ENCODE data around the gene ARVCF. TPM values are rescaled to one million over a fixed set of nuclear protein-coding genes. Genes with fewer than 3 reads are reported as not detected.
A peak's percentile ranks its signal among the peaks of the same experiment; 100 is the strongest.

ARVCF gene
- total and polyA plus RNA-seq, 9 donors, result 55.5 to 117 (median 82.2) TPM

DNA sequence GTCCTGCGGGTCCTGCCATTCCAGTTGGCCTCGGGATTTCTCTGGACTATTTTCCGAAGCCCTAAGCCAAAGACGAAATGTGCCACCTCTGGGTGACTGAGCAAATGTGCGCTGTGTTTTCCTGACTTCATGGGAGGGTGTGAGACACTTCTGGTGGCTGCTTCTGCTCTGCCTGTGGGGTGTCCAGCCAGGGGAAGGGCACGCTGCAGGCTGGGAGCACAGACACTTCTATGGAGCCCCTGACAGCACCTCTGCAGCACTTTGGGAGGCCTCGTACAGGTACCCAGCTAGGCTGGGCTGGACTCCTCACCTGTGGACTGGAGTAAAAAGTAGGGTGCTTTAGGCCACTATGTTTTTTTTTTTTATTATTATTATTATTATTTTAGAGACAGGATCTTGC is 22.0 kb upstream of the ARVCF start:
- DNase-seq, result no peak
- no peaks in the 10 kb centered on the region for H3K9me3 ChIP-seq (replicated peaks; ENCODE audit: control insufficient read depth, low read depth, low read length)
- peaks cover 14% of the 10 kb centered on the region for H3K36me3 ChIP-seq (ENCODE audit: control insufficient read depth, insufficient read depth, low read length)
- no peaks in the 10 kb centered on the region for H3K27me3 ChIP-seq (ENCODE audit: control insufficient read depth, insufficient read depth, low read length)
- no peak overlapping the region for H3K4me3 ChIP-seq (ENCODE audit: low read length)
- H3K4me1 ChIP-seq (ENCODE audit: control insufficient read depth, insufficient read depth, low read length), result peaks cover 12% of the 10 kb centered on the region
- WGBS (ENCODE audit: insufficient coverage), result 84% methylated on average over 6 of the region's 7 CpGs
- no peak overlapping the region for H3K27ac ChIP-seq (ENCODE audit: low read length)

GRCh38 chr22:20037419-20037818 is 20.8 kb upstream of the ARVCF start:
- no peak overlapping the region for H3K4me3 ChIP-seq (ENCODE audit: low read length)
- DNase-seq, result no peak
- no peaks in the 10 kb centered on the region for H3K27me3 ChIP-seq (ENCODE audit: control insufficient read depth, insufficient read depth, low read length)
- H3K9me3 ChIP-seq (replicated peaks; ENCODE audit: control insufficient read depth, low read depth, low read length), result no peaks in the 10 kb centered on the region
- H3K4me1 ChIP-seq (ENCODE audit: control insufficient read depth, insufficient read depth, low read length), result peaks cover 23% of the 10 kb centered on the region
- 83% methylated on average over 2 of the region's 3 CpGs for WGBS (ENCODE audit: insufficient coverage)
- peaks cover 9% of the 10 kb centered on the region for H3K36me3 ChIP-seq (ENCODE audit: control insufficient read depth, insufficient read depth, low read length)
- no peak overlapping the region for H3K27ac ChIP-seq (ENCODE audit: low read length)

DNA sequence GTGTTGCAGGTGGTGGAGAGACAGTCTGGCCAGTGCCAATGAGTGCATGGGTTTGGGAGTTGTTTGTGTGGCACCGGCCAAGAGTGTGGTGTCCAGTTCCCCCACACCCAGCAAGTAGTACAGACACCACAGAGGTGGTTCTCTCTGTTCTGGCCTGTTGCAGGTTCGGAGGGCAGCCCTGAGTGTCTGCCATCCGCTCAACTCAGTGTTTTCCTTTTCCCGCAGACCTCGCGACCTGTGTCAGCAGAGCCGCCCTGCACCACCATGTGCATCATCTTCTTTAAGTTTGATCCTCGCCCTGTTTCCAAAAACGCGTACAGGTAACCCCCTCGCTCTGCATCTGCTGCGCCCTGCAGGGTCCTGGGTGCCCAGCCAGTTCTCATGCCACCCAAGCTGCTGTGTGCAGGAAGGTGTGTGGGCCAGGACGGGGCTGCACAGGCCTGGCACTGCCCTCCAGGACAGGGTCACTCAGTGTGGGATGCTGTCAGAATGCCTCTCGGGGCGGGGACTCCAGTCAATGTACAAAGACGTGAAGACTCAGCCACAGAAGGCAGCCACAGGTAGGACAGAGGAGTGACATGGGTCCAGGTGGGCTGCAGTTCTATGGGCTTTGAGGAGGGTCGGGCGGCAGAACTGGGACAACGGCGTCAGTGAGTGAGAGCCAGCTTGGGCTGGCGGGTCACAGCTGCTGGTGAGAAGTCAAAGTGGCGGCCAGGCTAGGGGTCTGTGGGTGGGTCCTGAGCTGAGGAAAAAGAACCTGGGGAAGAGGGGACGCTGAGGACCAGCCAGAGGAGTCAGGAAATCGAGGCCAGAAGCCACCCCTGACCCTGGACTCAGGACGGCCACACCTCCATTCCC is 20.1 kb upstream of the ARVCF start:
- no peak overlapping the region for H3K4me3 ChIP-seq (ENCODE audit: low read length)
- no peak for DNase-seq
- peaks cover 30% of the 10 kb centered on the region for H3K4me1 ChIP-seq (ENCODE audit: control insufficient read depth, insufficient read depth, low read length)
- H3K27ac ChIP-seq (ENCODE audit: low read length), result no peak overlapping the region
- H3K9me3 ChIP-seq (replicated peaks; ENCODE audit: control insufficient read depth, low read depth, low read length), result no peaks in the 10 kb centered on the region
- peaks cover 9% of the 10 kb centered on the region for H3K36me3 ChIP-seq (ENCODE audit: control insufficient read depth, insufficient read depth, low read length)
- WGBS (ENCODE audit: insufficient coverage), result 92% methylated on average over 24 of the region's 25 CpGs
- no peaks in the 10 kb centered on the region for H3K27me3 ChIP-seq (ENCODE audit: control insufficient read depth, insufficient read depth, low read length)

- no peak for DNase-seq
- H3K4me1 ChIP-seq (ENCODE audit: control insufficient read depth, insufficient read depth, low read length), result peaks cover 31% of the 10 kb centered on the region
- H3K27ac ChIP-seq (ENCODE audit: low read length), result no peak overlapping the region
- H3K4me3 ChIP-seq (ENCODE audit: low read length), result no peak overlapping the region
- no peaks in the 10 kb centered on the region for H3K27me3 ChIP-seq (ENCODE audit: control insufficient read depth, insufficient read depth, low read length)
- no peaks in the 10 kb centered on the region for H3K9me3 ChIP-seq (replicated peaks; ENCODE audit: control insufficient read depth, low read depth, low read length)
- H3K36me3 ChIP-seq (ENCODE audit: control insufficient read depth, insufficient read depth, low read length), result peaks cover 12% of the 10 kb centered on the region
- WGBS (ENCODE audit: insufficient coverage), result 58% methylated on average over 6 of the region's 10 CpGs
These were observed 19.5 kb upstream of the ARVCF start for GRCh38 chr22:20036084-20036482.

DNA sequence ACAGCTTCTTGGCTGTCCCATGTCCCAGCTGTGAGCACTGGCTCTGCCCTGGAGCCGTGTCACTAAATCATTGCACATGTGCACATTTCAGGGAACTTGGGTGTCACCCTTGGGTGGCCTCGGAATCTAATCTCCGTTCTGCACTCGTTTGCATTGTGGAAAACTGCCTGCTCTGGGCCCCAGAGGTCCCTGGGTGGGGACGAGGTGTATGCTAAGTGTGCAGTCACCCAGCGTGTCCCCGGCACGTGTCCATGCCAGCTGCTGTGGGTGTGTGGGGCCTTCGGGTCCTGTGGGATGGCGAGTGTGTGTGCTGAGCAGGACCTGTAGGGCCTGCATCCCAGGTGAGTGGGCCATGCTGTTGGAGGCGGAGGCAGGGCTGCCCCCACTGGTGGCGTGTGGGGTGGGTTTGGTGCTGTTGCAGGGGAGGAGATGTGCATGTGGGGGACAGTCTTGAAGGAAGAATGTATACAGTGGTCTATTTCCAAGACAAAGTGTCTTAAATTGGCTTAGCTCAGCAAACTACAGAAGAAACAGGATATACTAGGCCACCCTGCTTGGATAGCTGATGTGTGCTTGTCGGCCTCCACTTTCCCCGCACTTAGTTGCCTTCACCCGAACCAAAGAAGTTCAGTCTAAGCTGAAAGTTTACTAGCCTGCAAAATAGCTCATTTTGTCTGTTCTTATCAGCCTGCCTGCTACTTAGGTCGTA is 18.9 kb upstream of the ARVCF start:
- peaks cover 31% of the 10 kb centered on the region for H3K4me1 ChIP-seq (ENCODE audit: control insufficient read depth, insufficient read depth, low read length)
- H3K36me3 ChIP-seq (ENCODE audit: control insufficient read depth, insufficient read depth, low read length), result peaks cover 13% of the 10 kb centered on the region
- DNase-seq, result no peak
- no peak overlapping the region for H3K27ac ChIP-seq (ENCODE audit: low read length)
- no peak overlapping the region for H3K4me3 ChIP-seq (ENCODE audit: low read length)
- H3K9me3 ChIP-seq (replicated peaks; ENCODE audit: control insufficient read depth, low read depth, low read length), result no peaks in the 10 kb centered on the region
- 74% methylated on average over 16 of the region's 16 CpGs for WGBS (ENCODE audit: insufficient coverage)
- no peaks in the 10 kb centered on the region for H3K27me3 ChIP-seq (ENCODE audit: control insufficient read depth, insufficient read depth, low read length)

DNA sequence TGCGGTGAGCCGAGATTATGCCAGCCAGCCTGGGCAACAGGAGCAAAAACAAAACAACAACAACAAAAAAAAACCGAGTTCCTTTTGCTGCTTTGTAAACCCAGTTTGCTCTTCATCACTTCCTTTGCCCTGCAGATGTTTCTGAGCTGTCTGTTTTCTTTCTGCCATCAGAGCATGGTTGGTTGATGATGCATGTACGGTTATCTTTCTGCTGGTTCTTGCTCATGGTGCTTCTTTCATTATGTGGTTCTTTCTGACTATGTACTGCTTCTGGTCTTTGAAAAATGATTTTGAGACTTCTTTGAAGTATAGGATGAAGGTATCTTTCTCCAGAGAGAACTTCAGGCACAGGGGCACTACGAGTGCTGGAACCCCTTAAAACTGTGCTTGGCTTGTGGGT is 17.5 kb upstream of the ARVCF start:
- DNase-seq, result no peak
- Histone ChIP-seq H3K4me1 (ENCODE audit: control insufficient read depth, insufficient read depth, low read length) (peaks cover 31% of the 10 kb centered on the region), H3K36me3 (ENCODE audit: control insufficient read depth, insufficient read depth, low read length) (peaks cover 11% of the 10 kb centered on the region), H3K27me3 (ENCODE audit: control insufficient read depth, insufficient read depth, low read length) (no peaks in the 10 kb centered on the region), H3K27ac (ENCODE audit: low read length) (no peak overlapping the region), H3K4me3 (ENCODE audit: low read length) (no peak overlapping the region), H3K9me3 (replicated peaks; ENCODE audit: control insufficient read depth, low read depth, low read length) (no peaks in the 10 kb centered on the region)
- 95% methylated on average over 3 of the region's 5 CpGs for WGBS (ENCODE audit: insufficient coverage)

- DNase-seq, result peak; percentile 72
- WGBS (ENCODE audit: insufficient coverage), result 72% methylated on average over 12 of the region's 14 CpGs
- H3K9me3 ChIP-seq (replicated peaks; ENCODE audit: control insufficient read depth, low read depth, low read length), result no peaks in the 10 kb centered on the region
- H3K27ac ChIP-seq (ENCODE audit: low read length), result peak overlapping the region; percentile 83
- peaks cover 31% of the 10 kb centered on the region for H3K4me1 ChIP-seq (ENCODE audit: control insufficient read depth, insufficient read depth, low read length)
- H3K27me3 ChIP-seq (ENCODE audit: control insufficient read depth, insufficient read depth, low read length), result no peaks in the 10 kb centered on the region
- H3K36me3 ChIP-seq (ENCODE audit: control insufficient read depth, insufficient read depth, low read length), result peaks cover 7% of the 10 kb centered on the region
- no peak overlapping the region for H3K4me3 ChIP-seq (ENCODE audit: low read length)
These were observed 16.6 kb upstream of the ARVCF start for GRCh38 chr22:20033045-20033706.

GRCh38 chr22:20032407-20032991 is 15.9 kb upstream of the ARVCF start:
- Histone ChIP-seq H3K4me3 (ENCODE audit: low read length) (no peak overlapping the region), H3K27ac (ENCODE audit: low read length) (peak overlapping the region; percentile 83)
- 89% methylated on average over 7 of the region's 7 CpGs for WGBS (ENCODE audit: insufficient coverage)

DNA sequence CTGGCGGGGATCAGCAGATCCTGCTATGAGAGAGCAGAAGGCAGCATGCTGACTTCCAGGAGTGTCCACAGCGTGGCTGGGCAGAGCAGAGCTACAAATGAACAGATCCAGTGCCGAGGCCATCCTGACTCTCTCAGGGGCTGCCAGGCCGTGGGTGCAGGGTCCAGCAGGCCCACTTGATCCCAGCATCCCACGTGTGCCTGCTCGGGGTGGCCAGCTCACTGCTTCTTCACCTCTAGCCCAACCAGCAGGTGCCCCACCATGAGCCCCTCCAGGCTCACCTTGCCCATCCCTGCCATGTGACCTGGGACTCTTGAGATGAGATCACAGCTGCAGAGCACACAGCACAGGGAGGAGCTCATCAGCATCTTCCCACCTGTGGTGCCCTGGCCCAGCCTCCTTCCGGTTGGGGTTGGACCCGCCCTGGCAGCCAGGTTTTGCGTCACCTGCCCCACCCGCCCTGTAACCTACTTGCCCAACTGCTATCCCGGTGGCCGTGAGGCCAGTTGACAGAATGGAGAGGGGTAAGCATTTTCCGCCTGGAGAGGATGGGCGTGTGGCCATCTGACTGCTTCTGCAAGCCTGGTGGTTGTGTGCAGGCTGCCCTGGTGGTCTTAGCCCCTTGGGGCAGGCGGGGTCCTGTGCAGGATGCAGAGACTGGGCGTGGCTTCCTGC is 15.2 kb upstream of the ARVCF start:
- Histone ChIP-seq H3K4me1 (ENCODE audit: control insufficient read depth, insufficient read depth, low read length) (peaks cover 31% of the 10 kb centered on the region), H3K4me3 (ENCODE audit: low read length) (no peak overlapping the region)
- WGBS (ENCODE audit: insufficient coverage), result 84% methylated on average over 11 of the region's 16 CpGs

More at GRCh38 chr22:20032407-20032991, 15.9 kb upstream of the ARVCF start:
- no peak for DNase-seq
- H3K27me3 ChIP-seq (ENCODE audit: control insufficient read depth, insufficient read depth, low read length), result no peaks in the 10 kb centered on the region
- H3K4me1 ChIP-seq (ENCODE audit: control insufficient read depth, insufficient read depth, low read length), result peaks cover 31% of the 10 kb centered on the region
- H3K36me3 ChIP-seq (ENCODE audit: control insufficient read depth, insufficient read depth, low read length), result peaks cover 6% of the 10 kb centered on the region
- no peaks in the 10 kb centered on the region for H3K9me3 ChIP-seq (replicated peaks; ENCODE audit: control insufficient read depth, low read depth, low read length)

More for the DNA sequence above, 15.2 kb upstream of the ARVCF start:
- Histone ChIP-seq H3K9me3 (replicated peaks; ENCODE audit: control insufficient read depth, low read depth, low read length) (no peaks in the 10 kb centered on the region), H3K36me3 (ENCODE audit: control insufficient read depth, insufficient read depth, low read length) (peaks cover 6% of the 10 kb centered on the region), H3K27me3 (ENCODE audit: control insufficient read depth, insufficient read depth, low read length) (no peaks in the 10 kb centered on the region), H3K27ac (ENCODE audit: low read length) (no peak overlapping the region)
- DNase-seq, result no peak

All from muscle of leg (tissue), 11 donors.